Epithelial cell of proximal tubule (primary cell): Measurements from ENCODE around the gene ZC2HC1B. TPM values are rescaled to one million over a fixed set of nuclear protein-coding genes. Genes with fewer than 3 reads are reported as not detected.
"Not testable (repeated sequence)": the region's sequence is repeated elsewhere in the genome, so short reads cannot be mapped to it uniquely, and the experiment has no call there.

ENCODE experiments used
- DNase-seq: peaks from one replicate; pipeline ENCODE4 v3.0.0-alpha.2; 2011; ENCODE audit warnings: low read depth
- H3K4me3 ChIP-seq: 2 replicates; pipeline ENCODE4 v1.5.1; 2011; ENCODE audit warnings: low read depth, mild to moderate bottlenecking, low read length
- CTCF ChIP-seq: conservative IDR thresholded peaks from 2 replicates; pipeline ENCODE4 v1.5.1; 2012; ENCODE audit warnings: low read depth, mild to moderate bottlenecking, low read length
- total RNA-seq: library from RNA; depleted of rRNA; stranded (reverse); fragments of >200 nt; gene quantifications from 2 replicates; pipeline ENCODE4 v1.2.3, GENCODE V29; 2015

The ZC2HC1B gene
- total RNA-seq, 1 donor from 2014 or later = not detected

GRCh38 chr6:143901885-143902750 lies 37.8 kb downstream of the ZC2HC1B start:
- H3K4me3 ChIP-seq = no peak overlapping the region
- TF ChIP-seq CTCF = no peak
- DNase-seq = no peak

- no peak for TF ChIP-seq CTCF
- no peak overlapping the region for H3K4me3 ChIP-seq
- no peak for DNase-seq
Observed at GRCh38 chr6:143902827-143903226, 38.6 kb downstream of the ZC2HC1B start.

- DNase-seq = no peak
- no peak for TF ChIP-seq CTCF
- H3K4me3 ChIP-seq = no peak overlapping the region
Observed at GRCh38 chr6:143911028-143911427, 46.8 kb downstream of the ZC2HC1B start.

- TF ChIP-seq CTCF = no peak
- H3K4me3 ChIP-seq = no peak overlapping the region
- DNase-seq = no peak
Observed at GRCh38 chr6:143912671-143913070, 48.4 kb downstream of the ZC2HC1B start.

GRCh38 chr6:143917026-143917425 lies 52.8 kb downstream of the ZC2HC1B start:
- not testable (repeated sequence) for H3K4me3 ChIP-seq, DNase-seq

- DNase-seq = no peak
- no peak for TF ChIP-seq CTCF
- no peak overlapping the region for H3K4me3 ChIP-seq
Observed at GRCh38 chr6:143928853-143929252, 64.6 kb downstream of the ZC2HC1B start.

- TF ChIP-seq CTCF = no peak
- H3K4me3 ChIP-seq = no peak overlapping the region
- DNase-seq = no peak
Observed at GRCh38 chr6:143929975-143930374, 65.7 kb downstream of the ZC2HC1B start.
